Measurements from ENCODE around the gene FBLN5.
"Not testable (repeated sequence)": the region's sequence is repeated elsewhere in the genome, so short reads cannot be mapped to it uniquely, and the experiment has no call there.

The FBLN5 gene

DNA sequence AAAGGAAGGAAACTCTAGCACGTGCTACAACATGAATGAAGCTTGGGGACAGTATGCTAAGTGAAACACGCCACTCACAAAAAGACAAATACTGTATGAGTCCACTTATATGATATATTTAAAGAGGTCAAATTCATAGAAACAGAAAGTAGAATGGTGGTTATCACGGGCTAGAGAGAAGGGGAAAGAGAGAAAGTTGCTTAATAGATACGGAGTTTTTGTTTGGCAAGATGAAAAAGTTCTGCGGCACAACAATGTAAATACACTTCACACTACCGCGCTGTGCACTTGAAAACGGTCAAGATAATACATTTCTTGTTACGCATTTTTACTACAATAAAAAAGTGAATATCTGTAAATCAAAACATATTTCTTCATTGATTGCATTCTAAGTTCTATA lies 37.3 kb downstream of the FBLN5 start:
- DNase-seq, result no peak

DNA sequence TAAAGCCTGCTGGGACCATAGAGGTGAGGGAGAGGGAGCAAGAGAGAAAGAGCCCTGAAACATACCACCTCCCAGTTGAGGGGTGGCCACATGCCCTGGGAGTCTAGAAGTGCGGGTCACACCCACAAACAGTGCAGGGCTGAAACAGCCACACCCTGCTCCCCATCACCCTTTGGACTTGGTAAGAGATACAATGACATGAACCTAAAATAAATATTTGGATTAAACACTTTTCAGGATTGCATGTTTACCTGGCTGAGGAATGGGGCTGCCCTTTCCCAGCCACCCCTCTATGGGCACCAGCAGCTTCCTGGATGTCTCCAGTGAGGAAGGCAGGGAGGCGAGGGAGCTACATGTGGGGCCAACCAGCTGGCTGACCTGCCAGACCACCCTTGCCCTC lies 41.1 kb downstream of the FBLN5 start:
- no peak for DNase-seq

DNA sequence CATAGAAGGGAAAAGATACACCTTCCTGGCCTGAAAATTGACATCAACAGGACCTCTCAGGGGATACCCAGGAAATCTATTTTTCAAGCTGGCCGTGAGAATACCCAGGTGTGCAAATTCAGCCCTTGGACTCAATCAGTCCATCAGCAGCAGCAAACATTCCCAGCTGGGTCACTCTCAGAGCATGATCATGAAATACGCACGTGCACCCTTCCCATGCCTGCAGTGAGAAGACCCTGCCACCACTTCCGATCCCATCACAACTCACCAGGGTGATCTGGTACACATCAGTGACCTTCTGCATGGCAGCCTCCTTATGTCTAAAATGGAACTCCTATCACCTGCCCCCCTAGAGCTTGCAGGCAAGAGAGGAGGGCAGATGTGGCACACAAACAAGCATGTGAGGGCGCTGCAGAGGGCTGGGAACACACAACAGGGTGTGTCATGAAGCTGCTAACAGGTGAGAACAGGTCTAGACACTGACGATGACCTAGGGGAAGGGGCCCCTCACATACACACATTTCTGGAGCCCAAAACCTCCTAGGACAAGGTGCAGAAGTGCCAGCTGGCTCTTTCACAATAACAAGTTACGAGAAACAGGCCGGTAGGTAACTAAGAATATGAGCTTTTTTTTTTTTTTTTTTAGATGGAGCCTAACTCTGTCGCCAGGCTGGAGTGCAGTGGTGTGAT lies 42.4 kb downstream of the FBLN5 start:
- no peak for DNase-seq

DNA sequence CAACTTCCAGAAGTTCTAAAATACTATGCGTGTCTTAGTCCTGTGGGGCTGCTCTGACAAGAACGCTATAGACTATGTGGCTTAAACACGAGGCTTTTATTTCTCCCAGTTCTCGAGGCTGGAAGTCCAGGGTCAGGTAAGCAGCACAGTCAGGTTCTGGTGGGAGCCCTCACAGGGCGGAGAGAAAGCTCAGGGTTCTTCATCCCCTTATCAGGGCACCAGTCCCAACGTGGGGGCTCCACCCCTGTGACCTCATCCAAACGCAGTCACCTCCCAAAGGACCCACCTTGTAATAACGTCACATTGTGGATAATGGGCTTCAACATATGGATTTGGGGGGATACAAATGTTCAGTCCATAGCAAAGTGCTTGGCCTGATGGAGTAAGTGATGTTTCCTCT lies 43.0 kb downstream of the FBLN5 start:
- no peak for DNase-seq

DNA sequence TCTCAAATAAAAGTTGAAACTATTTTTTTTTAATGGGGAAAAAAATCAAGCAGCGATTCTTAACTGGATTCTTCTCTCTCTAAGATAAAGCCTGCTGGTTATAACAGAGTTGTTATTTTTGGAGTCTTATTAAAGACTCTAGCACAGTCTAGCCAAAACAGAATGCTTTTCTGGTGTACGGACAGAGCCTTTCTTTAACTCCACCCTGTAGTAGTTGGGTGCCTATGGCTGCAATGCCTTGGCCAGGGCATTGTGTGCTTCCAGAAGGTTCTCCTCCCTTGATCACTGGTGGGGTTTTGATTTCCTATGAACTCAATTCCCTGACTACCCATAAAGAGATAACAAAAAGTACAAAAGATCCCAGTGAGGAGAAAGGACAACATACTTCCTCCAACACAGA lies 44.4 kb downstream of the FBLN5 start:
- no peak for DNase-seq

DNA sequence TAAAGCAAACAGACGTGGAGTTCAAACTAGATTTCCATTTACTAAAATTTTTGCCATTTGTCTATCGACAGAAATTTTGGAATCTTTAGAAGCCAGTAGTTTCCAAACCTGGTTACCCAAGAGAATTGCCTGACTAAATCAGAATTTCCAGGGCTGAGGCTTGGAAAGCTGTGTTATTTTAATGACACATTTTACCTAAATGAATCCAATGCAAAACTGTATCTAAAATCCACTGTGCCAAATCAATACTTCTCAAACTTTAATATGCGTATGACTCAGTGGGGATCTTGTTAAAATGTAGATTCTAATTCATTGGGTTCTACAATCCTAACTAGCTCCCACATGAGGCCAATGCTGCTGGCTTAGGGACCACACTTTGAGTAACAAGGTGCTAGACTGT lies 45.2 kb downstream of the FBLN5 start:
- no peak for DNase-seq

DNA sequence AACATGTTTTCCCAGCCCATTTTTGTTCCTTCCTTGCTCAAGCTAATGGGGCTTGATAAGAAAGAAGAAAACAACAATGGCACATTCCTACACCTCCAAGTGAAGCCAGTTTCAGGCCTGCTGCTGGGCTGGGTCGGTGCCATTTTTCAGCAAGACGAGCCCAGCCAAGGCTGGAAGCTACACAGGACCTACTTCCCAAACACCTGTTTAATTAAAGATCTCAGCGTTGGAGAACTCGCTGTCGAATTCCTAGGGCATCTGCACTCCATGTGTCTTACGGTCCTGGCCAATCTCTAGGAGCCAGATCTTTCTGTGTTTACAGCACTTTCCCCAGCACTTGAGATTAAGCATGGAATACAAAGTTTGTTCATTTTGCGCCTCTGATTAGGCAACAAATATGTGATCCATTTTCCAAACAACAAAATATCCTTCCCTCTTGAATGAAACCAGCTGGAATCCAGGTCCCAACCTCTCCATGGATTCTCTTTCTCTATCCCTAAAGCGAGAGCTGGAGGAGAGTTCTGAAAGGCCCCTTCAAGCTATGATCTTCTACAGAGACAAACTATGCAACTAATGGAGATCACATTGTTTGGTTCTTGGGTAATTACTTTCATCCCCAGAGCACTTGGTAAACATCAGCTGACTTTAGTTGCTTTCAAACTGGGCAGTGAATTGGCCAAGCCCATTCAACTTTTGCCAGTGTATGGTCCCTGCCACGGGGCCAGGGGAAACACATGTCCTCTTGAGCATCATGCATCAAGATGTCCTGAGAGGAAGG lies 45.9 kb downstream of the FBLN5 start:
- no peak for DNase-seq

DNA sequence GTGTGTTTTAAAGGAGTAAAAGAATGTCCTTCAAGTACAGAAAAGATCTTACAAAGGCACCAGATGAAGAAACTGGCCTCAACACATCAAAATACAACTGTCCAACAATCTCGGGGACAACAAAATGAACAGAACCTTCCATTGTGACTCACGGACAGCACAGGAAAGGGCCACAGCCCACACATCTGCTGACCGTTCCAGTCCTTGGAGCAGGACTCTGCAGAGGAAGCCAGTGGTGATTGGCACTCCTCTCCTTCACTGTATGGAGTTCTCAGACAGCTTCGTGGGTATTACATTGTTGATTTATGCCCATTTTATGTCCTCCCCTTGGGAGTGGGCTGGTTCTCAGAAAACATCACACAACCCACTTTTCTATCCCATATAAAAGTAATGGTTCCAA lies 47.7 kb downstream of the FBLN5 start:
- no peak for DNase-seq

DNA sequence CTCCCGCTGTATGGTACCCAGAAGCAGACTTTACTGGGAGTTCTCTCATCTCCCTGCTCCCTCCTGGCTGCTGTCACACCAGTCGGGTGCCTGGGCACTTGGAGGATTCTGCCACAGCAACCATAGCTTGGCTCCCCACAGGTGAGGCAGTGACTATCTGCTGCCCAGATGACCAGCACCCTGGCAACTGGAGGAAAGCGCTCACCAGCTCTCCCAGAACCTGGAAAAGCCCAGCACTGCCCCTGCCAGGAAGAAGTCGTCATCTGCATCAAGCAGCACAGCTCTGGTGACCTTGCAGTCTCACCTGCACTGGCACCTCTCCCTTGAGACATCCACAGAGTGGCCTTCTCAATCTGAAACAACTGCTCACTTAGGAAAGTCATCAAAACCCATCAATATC lies 48.3 kb downstream of the FBLN5 start:
- peak in 3 of 58 donors; percentile 20 to 32 (median 26) for DNase-seq

DNA sequence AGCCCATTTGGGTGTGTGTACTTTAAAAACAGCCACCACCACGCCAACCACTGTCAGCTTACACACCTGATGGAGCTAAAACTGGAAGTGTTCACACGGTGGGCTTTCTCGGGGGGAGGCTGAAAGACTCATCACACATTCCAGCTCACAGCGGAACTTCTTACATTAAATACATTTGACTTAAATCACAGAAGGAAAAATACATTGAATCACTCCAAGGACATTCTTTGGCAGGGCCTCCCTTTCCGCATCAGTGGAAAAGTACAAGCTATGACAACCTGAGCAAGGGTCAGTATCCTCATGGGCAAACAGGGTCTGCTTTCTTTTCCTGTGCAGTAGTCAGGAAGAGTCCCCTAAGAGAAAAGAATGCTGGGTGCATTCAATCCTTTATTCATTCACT lies 49.1 kb downstream of the FBLN5 start:
- no peak for DNase-seq

DNA sequence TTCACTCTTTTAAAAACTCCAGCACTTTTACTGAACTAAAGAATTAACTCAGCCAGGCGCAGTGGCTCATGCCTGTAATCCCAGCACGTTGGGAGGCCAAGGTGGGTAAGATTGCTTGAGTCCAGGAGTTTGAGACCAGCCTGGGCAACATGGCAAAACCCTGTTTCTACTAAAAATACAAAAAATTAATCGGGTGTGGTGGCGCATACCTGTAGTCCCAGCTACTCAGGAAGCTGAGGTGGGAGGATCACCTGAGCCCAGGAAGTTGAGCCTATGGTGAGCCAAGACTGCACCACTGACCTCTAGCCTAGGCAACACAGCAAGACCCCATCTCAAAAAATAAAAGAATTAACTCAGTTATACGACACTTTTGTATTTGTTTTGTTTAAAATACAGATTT lies 49.8 kb downstream of the FBLN5 start:
- DNase-seq, result not testable (repeated sequence)

DNA sequence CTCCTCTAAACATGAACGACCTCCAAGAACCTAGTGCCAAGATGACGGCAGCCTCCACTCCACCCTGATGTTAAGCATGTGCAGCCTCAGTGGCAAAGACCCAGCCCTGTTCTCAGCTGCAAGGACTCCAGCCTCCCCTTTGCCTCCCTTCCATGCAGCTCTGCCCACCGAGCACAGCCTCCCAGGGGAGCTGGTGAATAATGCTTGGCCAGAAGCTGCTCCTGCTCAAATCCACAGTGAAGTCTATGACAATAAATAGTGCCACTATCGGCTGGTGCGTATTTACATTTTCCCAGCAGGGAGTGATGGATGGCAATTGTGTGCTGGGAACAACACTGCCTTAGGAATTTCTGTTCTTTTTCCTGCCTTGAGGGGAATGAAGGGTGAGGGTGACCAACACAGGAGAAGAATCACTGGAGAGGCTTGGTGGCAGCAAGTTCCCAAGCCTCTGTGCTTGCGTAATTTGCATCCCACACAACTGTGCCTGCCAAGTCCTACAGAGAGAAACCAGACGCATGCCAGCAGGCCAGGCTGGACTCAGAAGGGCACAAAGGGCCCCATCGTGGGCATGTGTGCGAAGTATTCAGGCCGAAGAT lies 50.3 kb downstream of the FBLN5 start:
- peak in 52 of 58 donors; percentile 22 to 91 (median 64) for DNase-seq

DNA sequence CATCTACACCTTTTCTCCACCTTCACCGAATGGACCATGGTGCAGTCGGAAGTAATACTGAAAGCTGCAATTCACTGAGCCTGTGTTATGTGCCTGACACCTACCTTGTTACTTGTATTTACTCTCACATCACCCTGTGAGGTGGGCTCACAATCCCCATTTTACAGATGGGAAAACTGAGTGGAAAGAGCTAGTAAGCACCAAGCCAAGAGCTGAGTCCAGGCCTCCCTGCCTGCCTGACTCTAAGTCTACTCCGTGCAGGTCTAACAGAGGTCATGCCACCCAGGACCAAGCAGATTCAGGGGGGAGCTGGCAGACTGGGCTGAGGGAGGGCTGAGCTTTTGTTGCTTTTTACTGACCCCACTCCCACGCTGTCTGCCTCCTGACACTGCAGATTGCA lies 51.1 kb downstream of the FBLN5 start:
- DNase-seq, result no peak

DNA sequence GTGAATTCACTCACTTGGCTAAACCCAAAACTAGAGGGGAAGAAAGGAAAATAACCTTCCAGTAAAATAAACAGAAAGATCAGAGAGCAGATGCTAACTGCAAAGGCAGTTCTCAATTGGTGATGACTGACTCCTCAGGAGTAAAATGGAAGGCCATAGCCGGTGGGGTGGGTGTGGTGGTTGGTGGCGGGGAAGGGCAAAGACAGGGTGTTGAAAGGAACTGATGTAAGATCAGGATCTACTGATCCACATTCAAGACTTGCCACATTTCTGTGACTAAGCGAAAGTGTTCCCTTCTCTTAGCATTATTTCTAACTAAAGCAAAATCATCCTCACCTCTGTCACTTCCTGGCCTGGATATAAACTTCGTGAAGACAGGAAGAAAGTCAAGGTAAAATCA lies 53.8 kb downstream of the FBLN5 start:
- peak in 1 of 58 donors; percentile 39 for DNase-seq

DNA sequence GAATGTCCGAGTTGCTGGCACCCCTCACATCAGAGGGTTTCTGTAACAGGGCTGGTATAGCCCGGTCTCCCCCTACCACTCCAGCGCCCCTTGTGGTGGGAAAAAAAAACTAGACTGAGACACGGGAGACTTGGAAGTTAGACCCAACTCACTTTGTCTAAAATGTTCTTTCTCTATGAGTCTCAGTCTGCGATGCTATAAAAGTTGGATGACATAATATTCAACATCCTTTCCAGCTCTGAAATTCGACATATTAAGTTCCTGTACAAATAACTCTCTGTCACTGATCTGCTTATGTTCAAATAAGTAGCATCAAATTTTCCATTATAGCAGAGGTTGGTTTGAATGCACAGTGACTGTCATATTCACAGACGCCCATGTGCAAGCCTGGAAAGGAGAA lies 54.5 kb downstream of the FBLN5 start:
- DNase-seq, result peak in 5 of 58 donors; percentile 10 to 31 (median 14)

DNA sequence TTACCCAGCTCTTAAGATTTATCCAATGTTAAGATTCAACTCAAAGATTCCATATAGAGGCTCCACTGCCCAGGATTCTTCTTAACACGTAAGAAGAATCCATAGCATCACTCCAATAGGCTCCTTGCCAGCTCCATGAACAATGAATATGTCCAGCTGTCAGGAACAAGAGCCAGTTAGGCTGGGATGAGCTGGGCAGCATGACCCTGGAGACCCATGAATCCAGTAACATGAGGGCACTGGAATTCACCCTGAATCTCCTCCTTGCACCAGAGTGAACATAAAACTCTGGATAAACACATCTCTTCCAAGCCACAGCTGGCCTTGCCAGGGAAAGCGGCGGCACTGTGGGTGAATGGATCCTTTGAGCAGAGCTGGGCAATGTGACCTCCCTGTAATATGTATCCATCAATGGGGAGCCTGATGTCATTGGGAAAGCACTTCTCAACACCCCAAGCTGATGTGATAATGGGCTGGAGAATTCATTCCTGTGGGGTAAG lies 55.7 kb downstream of the FBLN5 start:
- DNase-seq, result peak in 52 of 58 donors; percentile 15 to 88 (median 66)

DNA sequence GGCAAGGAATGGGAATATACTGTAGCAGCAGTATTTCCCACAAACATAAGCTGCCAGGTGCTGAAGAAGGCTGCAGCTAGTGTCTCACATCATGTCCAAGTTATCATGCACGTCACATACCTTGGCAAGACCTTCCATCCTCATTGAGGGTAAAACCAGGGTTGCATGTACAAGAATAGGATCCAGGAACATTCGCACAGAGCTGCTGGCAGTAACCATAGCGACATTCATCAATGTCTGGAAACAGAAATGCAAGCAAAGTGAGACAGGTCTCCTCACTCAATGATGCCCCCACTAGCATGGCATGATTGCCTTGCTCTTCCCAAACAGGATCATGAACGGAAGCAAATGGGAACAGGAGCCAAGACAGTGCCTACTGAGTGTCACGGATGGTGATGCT lies 56.4 kb downstream of the FBLN5 start:
- peak in 32 of 58 donors; percentile 9 to 66 (median 29) for DNase-seq

DNA sequence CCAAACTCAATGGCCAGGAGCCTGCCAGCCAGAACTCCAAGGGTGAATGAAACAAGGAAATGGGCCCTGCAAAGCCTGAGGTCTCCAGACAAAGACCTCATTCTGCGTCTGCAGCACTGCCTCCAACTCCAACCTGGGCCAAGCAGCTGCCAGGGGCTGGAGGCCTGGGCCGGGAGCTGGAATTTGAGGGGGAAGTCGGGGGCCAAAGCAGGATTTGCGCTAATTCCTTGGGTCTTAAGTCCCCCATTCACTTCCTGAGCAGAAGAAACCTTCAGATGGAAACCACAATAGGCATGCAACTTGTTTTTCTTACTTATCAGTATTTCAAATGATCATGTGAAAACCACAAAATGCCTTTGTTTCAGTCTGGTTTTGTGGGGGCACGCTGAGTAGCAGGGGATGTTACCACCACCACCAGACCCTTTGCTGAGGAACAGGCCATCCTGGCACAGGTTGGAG lies 57.2 kb downstream of the FBLN5 start:
- DNase-seq, result peak in 40 of 58 donors; percentile 10 to 72 (median 44)

DNA sequence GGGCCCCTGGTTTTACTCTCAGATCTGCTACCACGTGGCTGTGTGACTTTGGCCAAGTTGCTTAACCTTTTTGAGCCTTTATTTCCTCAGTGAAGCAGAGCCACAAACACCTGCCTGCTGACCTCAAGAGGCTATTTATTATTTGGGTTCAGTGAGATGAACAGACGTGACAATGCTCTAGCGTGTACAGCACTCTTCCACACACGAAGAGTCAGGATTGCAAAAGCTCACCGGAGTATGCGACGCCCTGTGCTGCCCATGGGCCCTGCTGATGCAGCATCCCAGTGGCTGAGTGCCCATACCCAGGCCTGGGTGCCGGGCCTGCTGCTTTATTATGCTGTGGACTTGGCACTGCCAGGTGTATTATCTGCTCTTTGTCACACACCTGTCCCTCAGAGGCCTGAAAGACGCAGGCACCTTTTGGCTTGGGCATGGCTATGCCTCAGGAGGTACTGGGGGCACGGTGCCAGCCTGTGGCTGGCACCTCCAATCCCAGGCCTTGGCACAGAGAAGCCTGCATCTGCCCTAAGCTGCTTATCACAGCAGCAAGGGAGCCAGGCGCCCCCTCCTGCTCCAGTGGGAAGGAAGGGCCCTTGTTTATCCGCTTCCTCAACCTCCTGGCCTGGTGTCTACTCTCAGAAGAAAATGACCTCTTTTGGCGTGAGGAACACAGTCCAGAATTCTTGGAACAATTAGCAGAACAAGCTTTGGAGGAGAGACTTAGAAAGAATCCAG lies 57.9 kb downstream of the FBLN5 start:
- peak in 29 of 58 donors; percentile 17 to 72 (median 38) for DNase-seq

DNA sequence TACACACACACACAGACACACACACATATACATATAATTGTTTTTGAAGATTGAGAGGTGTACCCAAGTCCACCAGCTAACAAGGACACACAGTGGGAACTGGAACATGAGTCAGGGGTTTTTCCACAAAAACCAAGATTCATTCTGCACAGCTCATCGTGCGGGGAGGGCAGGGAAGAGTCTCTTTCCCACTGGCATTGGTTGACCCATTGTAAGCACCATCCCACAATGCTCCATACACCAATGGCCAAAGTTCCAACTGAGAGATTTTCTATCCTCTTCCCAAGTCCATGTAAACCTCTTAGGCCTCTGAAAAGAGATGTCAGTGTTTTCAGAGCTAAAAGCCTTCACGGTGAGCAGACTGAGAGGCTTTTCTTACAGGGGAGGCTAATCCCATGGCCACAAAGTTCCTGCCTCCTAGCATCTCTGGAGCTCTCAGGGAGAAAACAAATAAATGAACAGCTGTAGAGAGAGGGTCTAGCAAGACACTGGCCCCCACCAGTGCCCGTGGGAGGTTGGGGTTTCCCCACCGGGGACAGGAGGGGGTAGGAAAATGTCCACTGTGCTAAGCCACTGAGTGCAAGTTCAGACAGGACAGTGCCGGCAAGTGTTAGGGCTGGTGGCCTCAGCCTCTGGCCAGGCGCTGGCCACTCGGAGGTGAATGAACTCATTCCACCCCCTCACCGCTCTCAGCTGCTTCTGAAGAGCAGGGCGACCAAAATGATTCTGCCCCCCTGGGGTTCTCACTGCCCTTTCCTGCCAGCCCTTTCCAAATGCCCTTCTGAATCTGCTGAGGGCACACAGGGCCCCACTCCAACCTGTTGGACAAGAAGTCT lies 58.6 kb downstream of the FBLN5 start:
- peak in 7 of 58 donors; percentile 13 to 62 (median 30) for DNase-seq

Data from anterior cingulate cortex (tissue), 58 donors.